ENCODE data around the gene KNL1.

Gene KNL1

DNA sequence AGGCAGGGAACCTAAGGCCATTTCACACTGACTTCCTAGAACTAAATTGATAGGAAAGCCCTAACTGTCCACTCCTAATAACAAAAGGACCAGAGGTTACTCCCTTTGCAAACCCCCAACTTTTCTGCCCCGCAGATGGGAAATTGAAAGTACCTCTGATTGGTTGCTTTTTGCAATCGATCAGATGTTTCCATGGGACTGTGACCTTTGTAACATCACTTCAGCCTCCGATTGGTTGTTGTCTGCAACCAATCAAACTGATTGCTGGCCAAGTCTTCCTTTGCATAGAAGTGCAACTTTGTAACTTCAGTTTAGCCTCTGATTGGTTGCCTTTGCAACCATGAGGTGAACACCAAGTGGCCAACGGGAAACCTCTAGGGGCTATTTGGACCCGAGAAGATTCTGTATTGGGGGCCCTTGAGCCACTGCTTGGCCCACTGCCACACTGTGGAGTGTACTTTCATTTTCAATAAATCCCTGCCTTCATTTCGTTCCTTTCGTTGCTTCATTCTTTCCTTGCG lies 11.3 kb upstream of the KNL1 start:
- Histone ChIP-seq H3K36me3 (ENCODE audit: control insufficient read depth in 2 of 2, insufficient read depth in 1 of 2, low read length in 2 of 2) (no peaks in the 10 kb centered on the region), H3K27ac (ENCODE audit: extremely low read depth, low read depth, low read length) (no peak overlapping the region), H3K9me3 (ENCODE audit: control insufficient read depth, insufficient read depth, low read depth, low read length) (no peaks in the 10 kb centered on the region), H3K4me1 (ENCODE audit: control insufficient read depth, insufficient read depth, low read length) (no peaks in the 10 kb centered on the region), H3K4me3 (ENCODE audit: low read depth, low read length) (no peak overlapping the region)
- POLR2A ChIA-PET = no interaction called here
- CTCF ChIA-PET = no interaction called here
- TF ChIP-seq ZNF560 (tag by site-specific recombination; IDR thresholded peaks at IDR 0.05; ENCODE audit: borderline replicate concordance) (no peak), GFI1B (tag by site-specific recombination; IDR thresholded peaks at IDR 0.05) (no peak)

DNA sequence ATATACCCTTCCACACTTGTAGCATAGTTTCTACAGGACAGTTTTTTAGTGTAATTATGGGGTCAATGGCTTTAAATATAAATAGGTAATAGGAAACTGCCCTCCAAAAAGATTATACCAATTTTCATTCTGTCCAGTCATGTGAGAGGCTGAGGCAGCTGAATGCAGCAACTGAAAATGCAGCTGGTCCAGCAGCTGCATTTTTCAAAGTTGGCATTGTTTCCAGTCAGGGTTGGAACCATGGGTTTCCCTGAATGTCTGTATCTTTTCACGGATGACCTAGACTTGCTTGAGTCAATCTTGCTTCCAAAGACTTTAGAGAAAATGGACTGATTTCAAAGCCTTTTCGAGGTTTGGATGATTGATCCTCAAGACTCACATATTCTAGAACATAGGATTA lies 9.9 kb upstream of the KNL1 start:
- no peak overlapping the region for H3K4me3 ChIP-seq (ENCODE audit: low read depth, low read length)
- ChIA-PET POLR2A (no interaction called here), CTCF (interaction anchor here (0.6 kb wide), 1 partner anchor 94 kb away, joined by 3 read pairs; no protein-coding TSS in a partner anchor)
- no peak overlapping the region for H3K27ac ChIP-seq (ENCODE audit: extremely low read depth, low read depth, low read length)
- no peaks in the 10 kb centered on the region for H3K36me3 ChIP-seq (ENCODE audit: control insufficient read depth in 2 of 2, insufficient read depth in 1 of 2, low read length in 2 of 2)
- TF ChIP-seq MZF1 (tag by site-specific recombination; IDR thresholded peaks at IDR 0.05; ENCODE audit: borderline replicate concordance) (no peak), REPIN1 (tag by site-specific recombination; IDR thresholded peaks at IDR 0.05; ENCODE audit: low read depth) (no peak), ZNF660 (tag by site-specific recombination; IDR thresholded peaks at IDR 0.05) (no peak), BCL11B (tag by site-specific recombination; IDR thresholded peaks at IDR 0.05; ENCODE audit: low read depth) (no peak), ZNF112 (tag by site-specific recombination; IDR thresholded peaks at IDR 0.05) (no peak), FEZF1 (tag by site-specific recombination; IDR thresholded peaks at IDR 0.05) (no peak), ZNF404 (tag by site-specific recombination; IDR thresholded peaks at IDR 0.05) (no peak), ZNF416 (tag by site-specific recombination; IDR thresholded peaks at IDR 0.05) (no peak), ZNF664 (tag by site-specific recombination; IDR thresholded peaks at IDR 0.05) (no peak), OVOL3 (tag by site-specific recombination; IDR thresholded peaks at IDR 0.05) (no peak), ZNF707 (tag by site-specific recombination; IDR thresholded peaks at IDR 0.05) (no peak), ZNF610 (tag by site-specific recombination; IDR thresholded peaks at IDR 0.05; ENCODE audit: borderline replicate concordance) (no peak), KLF7 (tag by site-specific recombination; IDR thresholded peaks at IDR 0.05; ENCODE audit: borderline replicate concordance) (no peak), ZFP69B (tag by site-specific recombination; IDR thresholded peaks at IDR 0.05) (no peak), KLF8 (tag by site-specific recombination; IDR thresholded peaks at IDR 0.05) (no peak)
- TF ChIP-seq, protein P1, sequence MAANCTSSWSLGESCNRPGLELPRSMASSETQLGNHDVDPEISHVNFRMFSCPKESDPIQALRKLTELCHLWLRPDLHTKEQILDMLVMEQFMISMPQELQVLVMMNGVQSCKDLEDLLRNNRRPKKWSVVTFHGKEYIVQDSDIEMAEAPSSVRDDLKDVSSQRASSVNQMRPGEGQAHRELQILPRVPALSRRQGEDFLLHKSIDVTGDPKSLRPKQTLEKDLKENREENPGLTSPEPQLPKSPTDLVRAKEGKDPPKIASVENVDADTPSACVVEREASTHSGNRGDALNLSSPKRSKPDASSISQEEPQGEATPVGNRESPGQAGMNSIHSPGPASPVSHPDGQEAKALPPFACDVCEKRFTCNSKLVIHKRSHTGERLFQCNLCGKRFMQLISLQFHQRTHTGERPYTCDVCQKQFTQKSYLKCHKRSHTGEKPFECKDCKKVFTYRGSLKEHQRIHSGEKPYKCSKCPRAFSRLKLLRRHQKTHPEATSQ (tag by site-specific recombination; IDR thresholded peaks at IDR 0.05) = no peak
- TF ChIP-seq, protein P2, sequence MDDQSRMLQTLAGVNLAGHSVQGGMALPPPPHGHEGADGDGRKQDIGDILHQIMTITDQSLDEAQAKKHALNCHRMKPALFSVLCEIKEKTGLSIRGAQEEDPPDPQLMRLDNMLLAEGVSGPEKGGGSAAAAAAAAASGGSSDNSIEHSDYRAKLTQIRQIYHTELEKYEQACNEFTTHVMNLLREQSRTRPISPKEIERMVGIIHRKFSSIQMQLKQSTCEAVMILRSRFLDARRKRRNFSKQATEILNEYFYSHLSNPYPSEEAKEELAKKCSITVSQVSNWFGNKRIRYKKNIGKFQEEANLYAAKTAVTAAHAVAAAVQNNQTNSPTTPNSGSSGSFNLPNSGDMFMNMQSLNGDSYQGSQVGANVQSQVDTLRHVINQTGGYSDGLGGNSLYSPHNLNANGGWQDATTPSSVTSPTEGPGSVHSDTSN (CRISPR knock-in tag; IDR thresholded peaks at IDR 0.05) = no peak
- no peaks in the 10 kb centered on the region for H3K9me3 ChIP-seq (ENCODE audit: control insufficient read depth, insufficient read depth, low read depth, low read length)
- no peaks in the 10 kb centered on the region for H3K4me1 ChIP-seq (ENCODE audit: control insufficient read depth, insufficient read depth, low read length)

DNA sequence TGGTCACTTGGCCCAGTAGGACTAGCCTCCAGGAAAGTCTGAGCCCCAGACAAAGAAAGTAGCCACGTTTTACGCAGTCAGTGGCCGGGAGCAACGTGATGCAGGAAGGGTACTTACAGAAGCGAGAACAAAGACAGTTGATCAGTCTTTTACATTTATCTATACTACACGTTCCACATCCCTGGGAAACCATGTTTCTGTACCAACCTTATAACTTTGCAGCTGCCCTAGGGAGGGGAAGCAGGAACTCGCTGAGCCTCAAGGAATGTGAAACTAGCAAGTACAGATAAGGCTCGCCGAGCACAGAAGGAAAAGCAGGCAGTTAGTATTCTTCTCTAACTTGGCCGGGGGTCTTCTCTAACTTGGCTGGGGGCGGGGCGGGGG lies 3.4 kb upstream of the KNL1 start:
- no peak for TF ChIP-seq ZNF202 (tag by site-specific recombination; IDR thresholded peaks at IDR 0.05; ENCODE audit: borderline replicate concordance)
- no peak for TF ChIP-seq ZNF777 (tag by site-specific recombination; IDR thresholded peaks at IDR 0.05; ENCODE audit: borderline replicate concordance)
- Histone ChIP-seq H3K36me3 (ENCODE audit: control insufficient read depth in 2 of 2, insufficient read depth in 1 of 2, low read length in 2 of 2) (no peaks in the 10 kb centered on the region), H3K4me3 (ENCODE audit: low read depth, low read length) (no peak overlapping the region), H3K27ac (ENCODE audit: extremely low read depth, low read depth, low read length) (no peak overlapping the region), H3K9me3 (ENCODE audit: control insufficient read depth, insufficient read depth, low read depth, low read length) (no peaks in the 10 kb centered on the region), H3K4me1 (ENCODE audit: control insufficient read depth, insufficient read depth, low read length) (no peaks in the 10 kb centered on the region)
- ChIA-PET CTCF (interaction anchor here (0.6 to 0.7 kb wide), 5 partner anchors 22 to 287 kb away, joined by 3 to 5 read pairs (median 3); no protein-coding TSS in a partner anchor), POLR2A (interaction anchor here (0.7 kb wide), 1 partner anchor 92 kb away, joined by 4 read pairs; no protein-coding TSS in a partner anchor)

All from HEK293 (cell line).